ENCODE data around the gene FHAD1.
"Not testable (repeated sequence)": the region's sequence is repeated elsewhere in the genome, so short reads cannot be mapped to it uniquely, and the experiment has no call there.

FHAD1 gene

DNA sequence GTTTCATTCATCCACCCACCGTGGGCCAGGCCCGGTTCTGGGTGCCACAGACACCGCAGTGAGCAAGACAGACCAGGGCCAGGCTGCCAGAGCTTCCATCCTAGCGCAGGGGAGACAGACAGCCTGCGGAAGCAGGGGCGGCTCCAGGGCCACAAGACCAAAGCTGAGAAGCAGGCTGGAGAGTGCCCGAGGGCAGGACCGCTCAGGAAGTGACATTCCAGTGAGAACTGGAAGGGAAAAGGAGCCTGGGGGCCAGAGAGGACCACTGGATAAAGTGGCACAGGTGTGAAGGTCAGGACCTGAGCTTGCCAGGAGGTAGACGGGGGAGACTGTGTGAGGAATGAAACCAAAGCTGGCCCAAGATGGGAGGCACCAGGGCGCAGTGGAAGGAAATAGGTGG, 103.1 kb downstream of the FHAD1 start:
- DNase-seq, result no peak

DNA sequence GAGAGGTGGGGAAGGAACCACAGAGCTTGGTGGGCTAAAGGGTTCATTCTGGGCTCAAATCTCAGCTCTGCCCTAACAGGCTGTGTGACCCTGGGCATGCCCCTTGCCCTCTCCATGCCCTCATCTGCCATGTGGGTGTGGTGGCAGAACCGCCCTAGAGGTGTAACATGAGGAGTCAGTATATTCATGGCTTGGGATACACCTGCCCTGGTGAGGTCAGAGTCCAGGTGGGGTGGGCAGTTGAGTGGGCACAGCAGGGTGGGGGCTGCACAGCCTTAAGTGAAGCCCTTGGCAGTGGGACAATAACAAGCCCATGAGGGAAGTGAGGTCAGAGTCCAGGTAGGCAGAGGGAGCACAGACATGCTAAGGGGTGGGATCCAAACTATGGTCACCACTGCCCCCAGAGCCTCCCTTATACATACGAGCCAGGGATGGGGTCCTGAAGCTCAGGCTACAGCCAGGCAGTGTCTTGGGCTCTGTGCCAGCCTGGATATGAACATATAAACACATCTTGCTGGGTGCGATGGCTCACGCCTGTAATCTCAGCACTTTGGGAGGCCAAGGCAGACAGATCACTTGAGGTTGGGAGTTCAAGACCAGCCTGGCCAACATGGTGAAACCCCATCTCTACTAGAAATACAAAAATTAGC, 103.7 kb downstream of the FHAD1 start:
- DNase-seq, result no peak

- no peak for DNase-seq
Measured at GRCh38 chr1:15351310-15351709, 104.3 kb downstream of the FHAD1 start.

DNA sequence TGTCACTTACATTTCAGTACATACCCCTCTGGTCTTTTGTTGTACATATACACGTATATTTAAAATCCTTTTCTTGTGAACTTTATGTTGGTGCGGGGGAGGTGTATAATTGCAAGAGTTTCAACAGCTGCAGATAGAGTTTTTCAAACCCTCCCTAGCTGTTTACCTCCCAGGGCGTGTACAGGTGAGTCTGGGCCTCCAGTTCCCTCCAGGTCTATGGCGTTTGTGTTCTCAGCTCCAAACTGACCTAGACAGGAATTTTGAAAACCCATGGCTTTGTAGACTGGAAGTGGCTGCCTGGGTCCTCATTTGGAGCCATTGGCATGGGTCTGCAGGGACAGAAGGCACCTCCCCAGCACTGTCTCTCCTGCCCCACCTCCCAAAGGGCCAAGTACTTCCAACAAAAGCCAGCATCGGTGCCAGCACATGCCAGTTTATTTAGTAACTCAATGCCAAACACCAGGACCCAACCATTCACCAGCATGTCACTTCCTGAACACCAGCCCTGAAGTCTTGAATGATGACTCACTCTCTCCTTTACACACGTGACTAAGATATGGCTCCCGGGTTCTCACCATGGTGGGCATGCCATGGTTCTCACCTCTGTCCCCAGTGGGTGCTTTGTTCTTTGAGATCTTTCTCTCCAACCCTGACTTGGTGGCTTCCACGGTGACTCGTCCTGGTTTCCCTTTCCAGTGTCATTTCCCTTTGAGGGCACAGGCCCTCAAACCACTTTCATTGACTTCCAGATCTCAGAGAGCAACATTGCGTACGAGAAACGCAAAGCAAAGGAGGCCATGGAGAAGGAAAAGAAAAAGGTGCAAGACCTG, 105.3 kb downstream of the FHAD1 start:
- no peak for DNase-seq

GRCh38 chr1:15353839-15354579, 107.0 kb downstream of the FHAD1 start:
- DNase-seq, result no peak

DNA sequence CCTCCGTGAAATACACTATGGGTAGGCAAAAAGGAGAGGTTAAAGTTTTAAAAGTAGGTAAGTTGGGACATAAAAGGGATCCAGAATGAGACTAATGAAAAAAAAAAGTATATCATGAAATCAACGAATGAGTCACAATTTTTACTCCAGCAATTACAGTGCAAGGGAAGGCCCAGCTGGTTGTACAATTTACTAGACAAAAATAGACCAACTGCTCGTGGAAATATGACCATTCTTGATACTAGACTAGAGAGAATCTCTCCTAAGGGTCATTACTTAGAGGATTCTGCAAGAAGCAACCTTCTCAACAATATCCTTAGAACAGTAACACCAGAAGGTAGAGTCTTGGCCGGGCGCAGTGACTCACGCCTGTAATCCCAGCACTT, 107.5 kb downstream of the FHAD1 start:
- DNase-seq, result no peak

GRCh38 chr1:15355968-15356625, 109.1 kb downstream of the FHAD1 start:
- DNase-seq, result no peak

- no peak for DNase-seq
Measured at GRCh38 chr1:15357612-15358207, 110.7 kb downstream of the FHAD1 start.

DNA sequence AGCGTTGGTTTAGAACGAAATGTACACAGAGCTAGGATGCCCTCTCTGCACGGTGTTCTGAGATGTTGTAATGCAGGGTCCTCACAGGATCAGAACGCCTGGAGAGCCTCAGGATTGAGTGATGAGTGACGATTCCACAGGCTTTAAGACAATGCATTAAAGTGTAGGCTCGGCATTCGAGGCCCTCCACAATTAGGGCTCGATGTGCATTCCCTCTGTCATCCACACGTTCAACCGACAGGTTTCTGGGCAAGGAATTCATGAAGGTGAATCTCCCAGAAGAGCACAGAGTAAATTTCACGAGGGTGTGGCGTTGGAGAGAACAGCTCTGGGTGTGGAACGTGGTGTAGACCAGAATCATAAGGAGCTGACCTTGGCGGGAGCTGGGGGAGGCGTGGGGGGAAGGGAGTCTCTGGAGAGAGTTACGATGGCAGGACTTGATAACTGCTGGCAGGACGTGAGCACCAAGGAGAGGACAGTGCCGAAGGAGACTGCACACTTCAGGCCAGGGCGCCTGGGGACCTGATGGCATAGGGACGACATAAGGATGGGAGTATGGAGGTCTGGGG, 111.6 kb downstream of the FHAD1 start:
- DNase-seq, result no peak

GRCh38 chr1:15360700-15361099, 113.7 kb downstream of the FHAD1 start:
- no peak for DNase-seq

- DNase-seq, result no peak
Measured at GRCh38 chr1:15362096-15362736, 115.2 kb downstream of the FHAD1 start.

- DNase-seq, result no peak
Measured at GRCh38 chr1:15362737-15363128, 115.7 kb downstream of the FHAD1 start.

- no peak for DNase-seq
Measured at GRCh38 chr1:15364740-15365139, 117.7 kb downstream of the FHAD1 start.

DNA sequence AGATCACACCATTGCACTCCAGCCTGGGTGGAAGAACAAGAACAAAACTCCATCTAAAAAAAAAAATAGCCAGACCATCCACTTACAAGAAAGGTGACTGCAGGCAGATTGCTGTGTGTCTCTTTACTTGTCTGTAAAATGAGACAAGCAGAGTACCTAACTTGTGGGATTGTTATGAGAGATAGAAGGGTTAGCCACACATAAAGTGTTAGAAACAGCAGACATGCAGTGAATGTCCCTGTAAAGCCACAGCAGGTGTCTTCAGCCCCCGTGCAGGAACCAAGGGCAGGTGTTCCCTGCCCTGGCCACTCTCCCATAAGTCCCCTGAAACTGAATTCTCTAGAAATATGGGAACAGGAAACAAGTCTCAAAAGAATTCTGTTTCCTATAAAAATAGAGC, 121.9 kb downstream of the FHAD1 start:
- no peak for DNase-seq

GRCh38 chr1:15370268-15370667, 123.2 kb downstream of the FHAD1 start:
- no peak for DNase-seq

GRCh38 chr1:15370781-15371520, 123.9 kb downstream of the FHAD1 start:
- DNase-seq, result no peak

GRCh38 chr1:15371610-15372545, 124.9 kb downstream of the FHAD1 start:
- DNase-seq, result no peak

GRCh38 chr1:15378729-15379128, 131.7 kb downstream of the FHAD1 start:
- no peak for DNase-seq

DNA sequence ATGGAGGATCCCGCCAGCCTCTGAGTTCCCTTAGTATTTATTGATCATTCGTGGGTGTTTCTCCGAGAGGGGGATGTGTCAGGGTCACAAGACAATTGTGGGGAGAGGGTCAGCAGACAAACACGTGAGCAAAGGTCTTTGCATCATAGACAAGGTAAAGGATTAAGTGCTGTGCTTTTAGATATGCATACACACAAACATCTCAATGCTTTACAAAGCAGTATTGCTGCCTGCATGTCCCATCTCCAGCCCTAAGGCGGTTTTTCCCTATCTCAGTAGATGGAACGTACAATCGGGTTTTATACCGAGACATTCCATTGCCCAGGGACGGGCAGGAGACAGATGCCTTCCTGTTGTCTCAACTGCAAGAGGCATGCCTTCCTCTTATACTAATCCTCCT, 132.1 kb downstream of the FHAD1 start:
- DNase-seq, result not testable (repeated sequence)
